RWPE2 (cell line): ENCODE results near the gene LGR4.

Source experiments
- ATAC-seq: fragments of 200-7000 bp; cut with Tn5 transposase; 3 replicates; pipeline ENCODE4 v1.9.1; 2021; ENCODE audit warnings: low read depth
- DNase-seq: peaks from one replicate; pipeline ENCODE4 v3.0.0-alpha.2; 2020; ENCODE audit warnings: low spot score
- H3K27ac ChIP-seq: fragments of 450-650 bp; 2 replicates; pipeline ENCODE4 v1.5.1; 2017; ENCODE audit warnings: mild to moderate bottlenecking; ENCODE audit not compliant: poor library complexity, severe bottlenecking
- H3K27me3 ChIP-seq: fragments of 250-450 bp; sonication (Bioruptor Pico); 2 replicates; pipeline ENCODE4 v1.5.1; 2021; ENCODE audit warnings: mild to moderate bottlenecking, moderate library complexity; ENCODE audit not compliant: insufficient read depth, poor library complexity, severe bottlenecking
- H3K36me3 ChIP-seq: fragments of 250-450 bp; sonication (Bioruptor Pico); 2 replicates; pipeline ENCODE4 v1.5.1; 2020; ENCODE audit warnings: low read depth, mild to moderate bottlenecking, moderate library complexity
- H3K4me1 ChIP-seq: fragments of 250-450 bp; sonication (Bioruptor Pico); 2 replicates; pipeline ENCODE4 v1.5.1; 2021; ENCODE audit warnings: mild to moderate bottlenecking, moderate library complexity; ENCODE audit not compliant: insufficient read depth, poor library complexity, severe bottlenecking
- H3K4me3 ChIP-seq: fragments of 250-450 bp; sonication (Bioruptor Pico); 2 replicates; pipeline ENCODE4 v1.5.1; 2021; ENCODE audit warnings: mild to moderate bottlenecking, moderate library complexity; ENCODE audit not compliant: severe bottlenecking
- H3K9me3 ChIP-seq: fragments of 250-450 bp; sonication (Bioruptor Pico); 2 replicates; pipeline ENCODE4 v1.5.1; 2021; ENCODE audit warnings: mild to moderate bottlenecking, moderate library complexity; ENCODE audit not compliant: severe bottlenecking
- TF ChIP-seq, protein P1 (sequence below): fragments of 450-650 bp; IDR thresholded peaks from one replicate; pipeline ENCODE4 v1.5.1; 2017; ENCODE audit warnings: mild to moderate bottlenecking, moderate library complexity; ENCODE audit not compliant: poor library complexity, severe bottlenecking

The LGR4 gene

DNA sequence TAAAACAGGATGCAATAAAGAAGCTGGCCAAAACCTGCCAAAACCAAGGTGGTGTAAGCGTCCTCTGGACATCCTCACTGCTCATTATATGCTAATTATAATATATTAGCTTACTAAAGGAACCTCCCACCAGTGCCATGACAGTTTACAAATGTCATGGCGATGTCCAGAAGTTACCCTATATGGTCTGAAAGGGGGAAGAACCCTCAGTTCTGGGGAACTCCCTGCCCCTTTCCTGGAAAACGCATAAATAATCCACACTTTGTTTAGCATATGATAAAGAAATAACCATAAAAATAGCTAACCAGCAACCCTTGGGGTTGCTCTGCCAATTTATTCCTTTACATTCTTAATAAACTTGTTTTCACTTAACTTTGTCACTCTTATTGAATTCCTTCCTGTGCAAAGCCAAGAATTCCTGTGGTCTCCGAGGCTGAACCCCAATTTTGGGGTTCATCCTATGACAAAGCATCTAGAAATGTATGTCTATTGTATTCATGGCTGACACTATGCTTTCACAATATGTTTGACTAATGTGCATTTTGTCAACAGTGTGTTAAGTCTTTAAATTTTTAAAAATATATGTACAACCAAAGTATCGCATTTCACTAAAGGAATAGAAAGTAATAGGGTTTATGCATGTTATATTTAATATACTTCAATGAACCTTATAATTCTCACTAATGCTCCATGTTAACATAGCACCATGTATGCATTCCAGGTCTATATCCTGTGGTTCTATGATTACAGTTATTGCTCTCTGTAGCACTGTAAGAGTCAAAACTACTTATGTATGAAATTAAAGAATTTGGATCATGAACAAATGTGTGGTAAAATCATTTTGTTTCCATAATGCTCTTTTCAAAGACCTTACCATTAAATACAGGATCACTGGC lies 25.1 kb downstream of the LGR4 start:
- DNase-seq (no peak), ATAC-seq (peak; percentile 88)
- no peak overlapping the region for H3K4me3 ChIP-seq
- peak overlapping the region; percentile 92 for H3K27ac ChIP-seq
- H3K9me3 ChIP-seq, result no peaks in the 10 kb centered on the region
- H3K4me1 ChIP-seq, result peaks cover 38% of the 10 kb centered on the region
- TF ChIP-seq, protein P1, sequence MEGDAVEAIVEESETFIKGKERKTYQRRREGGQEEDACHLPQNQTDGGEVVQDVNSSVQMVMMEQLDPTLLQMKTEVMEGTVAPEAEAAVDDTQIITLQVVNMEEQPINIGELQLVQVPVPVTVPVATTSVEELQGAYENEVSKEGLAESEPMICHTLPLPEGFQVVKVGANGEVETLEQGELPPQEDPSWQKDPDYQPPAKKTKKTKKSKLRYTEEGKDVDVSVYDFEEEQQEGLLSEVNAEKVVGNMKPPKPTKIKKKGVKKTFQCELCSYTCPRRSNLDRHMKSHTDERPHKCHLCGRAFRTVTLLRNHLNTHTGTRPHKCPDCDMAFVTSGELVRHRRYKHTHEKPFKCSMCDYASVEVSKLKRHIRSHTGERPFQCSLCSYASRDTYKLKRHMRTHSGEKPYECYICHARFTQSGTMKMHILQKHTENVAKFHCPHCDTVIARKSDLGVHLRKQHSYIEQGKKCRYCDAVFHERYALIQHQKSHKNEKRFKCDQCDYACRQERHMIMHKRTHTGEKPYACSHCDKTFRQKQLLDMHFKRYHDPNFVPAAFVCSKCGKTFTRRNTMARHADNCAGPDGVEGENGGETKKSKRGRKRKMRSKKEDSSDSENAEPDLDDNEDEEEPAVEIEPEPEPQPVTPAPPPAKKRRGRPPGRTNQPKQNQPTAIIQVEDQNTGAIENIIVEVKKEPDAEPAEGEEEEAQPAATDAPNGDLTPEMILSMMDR, result no peak
- H3K27me3 ChIP-seq, result no peaks in the 10 kb centered on the region
- peaks cover 3% of the 10 kb centered on the region; the same call in 1 of the 2 replicates for H3K36me3 ChIP-seq

DNA sequence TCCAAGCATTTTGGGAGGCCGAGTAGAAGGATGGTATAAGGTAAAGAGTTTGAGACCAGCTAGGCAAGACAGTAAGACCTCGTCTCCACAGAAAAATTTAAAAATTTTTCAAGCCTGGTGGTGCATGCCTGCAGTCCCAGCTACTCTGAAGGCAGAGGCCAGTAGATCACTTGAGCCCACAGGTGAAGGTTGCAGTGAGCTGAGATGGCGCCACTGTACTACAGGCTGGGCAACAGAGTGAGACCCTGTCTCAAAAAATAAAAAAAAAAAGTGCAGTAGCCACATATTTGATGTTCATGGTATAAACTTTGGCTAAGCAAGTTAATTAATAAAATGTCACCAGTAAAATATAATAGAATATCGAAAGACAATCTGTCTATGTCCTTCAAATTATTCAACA lies 27.0 kb downstream of the LGR4 start:
- peaks cover 3% of the 10 kb centered on the region; the same call in 1 of the 2 replicates for H3K36me3 ChIP-seq
- no peak for DNase-seq
- no peak overlapping the region for H3K27ac ChIP-seq
- no peaks in the 10 kb centered on the region for H3K9me3 ChIP-seq
- TF ChIP-seq, protein P1, result no peak
- no peak for ATAC-seq
- no peaks in the 10 kb centered on the region for H3K27me3 ChIP-seq
- H3K4me3 ChIP-seq, result no peak overlapping the region
- H3K4me1 ChIP-seq, result peaks cover 29% of the 10 kb centered on the region

DNA sequence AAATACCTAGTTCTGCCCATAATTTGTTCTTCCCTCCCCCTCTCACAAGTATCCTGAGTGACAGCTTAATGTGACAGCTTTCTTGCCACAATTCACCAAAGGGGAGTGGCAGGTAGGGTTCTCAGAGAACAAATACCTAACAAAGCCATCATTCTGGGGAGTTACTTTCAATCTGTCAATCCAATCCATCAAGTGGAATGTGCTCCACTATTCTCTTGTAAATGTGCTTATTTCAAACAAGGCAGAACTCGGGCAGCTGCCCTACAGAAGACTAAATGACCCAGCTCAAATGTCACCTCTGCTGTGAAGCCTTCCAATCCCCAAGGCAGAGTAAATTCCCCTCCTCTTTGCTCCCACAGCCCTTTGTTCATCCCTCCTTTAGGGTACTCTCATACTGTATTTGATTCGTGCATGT lies 27.8 kb downstream of the LGR4 start:
- H3K36me3 ChIP-seq, result peaks cover 3% of the 10 kb centered on the region; the same call in 1 of the 2 replicates
- no peaks in the 10 kb centered on the region for H3K9me3 ChIP-seq
- H3K27me3 ChIP-seq, result no peaks in the 10 kb centered on the region
- H3K4me1 ChIP-seq, result peaks cover 29% of the 10 kb centered on the region
- DNase-seq, result no peak
- no peak overlapping the region for H3K4me3 ChIP-seq
- H3K27ac ChIP-seq, result peak overlapping the region; percentile 0
- TF ChIP-seq, protein P1, result no peak
- peak; percentile 37; the same call in 1 of the 3 replicates for ATAC-seq

DNA sequence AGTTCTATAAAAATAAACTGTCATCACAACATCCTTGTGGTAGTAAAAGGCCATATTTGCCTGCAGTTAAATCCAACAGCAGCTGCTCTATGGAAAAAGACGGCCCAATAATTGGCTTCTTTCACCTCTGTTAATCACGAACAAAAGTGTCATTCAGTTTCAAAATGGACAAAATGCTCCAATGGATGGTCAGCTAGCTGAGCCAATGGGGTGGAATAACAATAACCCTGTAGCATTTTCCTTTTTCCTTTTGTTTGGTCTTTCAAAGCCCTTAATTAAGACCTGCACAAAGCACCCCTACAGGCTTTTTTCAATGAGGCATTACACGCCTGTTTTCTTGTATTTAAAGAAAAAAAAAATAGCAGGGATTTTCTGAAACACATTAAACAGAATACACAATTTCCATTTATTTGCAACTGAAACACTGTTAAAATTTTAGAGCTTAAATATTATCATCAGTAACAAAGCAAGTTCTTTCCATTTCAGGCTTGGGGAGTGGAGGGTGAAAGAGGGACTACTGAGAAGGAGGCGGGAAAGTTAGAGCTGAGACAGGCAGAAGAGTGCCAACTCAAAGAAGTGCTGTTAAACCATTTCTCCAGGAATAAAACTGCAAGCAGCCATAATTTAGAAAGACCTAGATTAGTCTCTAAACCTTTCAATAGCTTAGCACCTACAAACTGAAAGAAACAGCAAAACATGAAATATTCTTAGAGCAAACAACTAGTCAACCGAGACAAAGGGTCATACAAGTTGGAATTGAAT lies 28.7 kb downstream of the LGR4 start:
- DNase-seq (no peak), ATAC-seq (no peak)
- Histone ChIP-seq H3K27ac (peak overlapping the region; percentile 0), H3K4me3 (no peak overlapping the region), H3K27me3 (no peaks in the 10 kb centered on the region), H3K36me3 (peaks cover 3% of the 10 kb centered on the region; the same call in 1 of the 2 replicates), H3K4me1 (peaks cover 26% of the 10 kb centered on the region), H3K9me3 (no peaks in the 10 kb centered on the region)
- TF ChIP-seq, protein P1, result no peak
